Right lobe of liver (tissue), 6 donors: ENCODE results near the gene NRXN3. TPM values are rescaled to one million over a fixed set of nuclear protein-coding genes. Genes with fewer than 3 reads are reported as not detected.

Source experiments
- ATAC-seq, 4 donors: fragments of 200-7000 bp; cut with Tn5 transposase; one replicate each; pipeline ENCODE4 v1.9.1; 2020; ENCODE audit warnings: mild to moderate bottlenecking in 4 of 4, moderate library complexity in 4 of 4
- DNase-seq, 3 donors: peaks; one replicate each; pipeline ENCODE4 v3.0.0-alpha.2; 2020
- H3K27ac ChIP-seq, 3 donors: fragments of 200-600 bp; one replicate each; pipeline ENCODE4 v1.8.0; 2022
- H3K27me3 ChIP-seq, 2 donors: fragments of 200-600 bp; one replicate each; pipeline ENCODE4 v1.8.0; 2022
- H3K36me3 ChIP-seq, 4 donors: fragments of 200-600 bp; sonication (generic) in 1 of 4; one replicate each; pipeline versions ENCODE4 v1.5.1 to v1.8.0; 2017 to 2022; ENCODE audit warnings: control low read depth in 1 of 4
- H3K4me1 ChIP-seq, 4 donors: fragments of 200-600 bp; sonication (generic) in 1 of 4; one replicate each; pipeline versions ENCODE4 v1.5.1 to v1.8.0; 2017 to 2022; ENCODE audit warnings: control low read depth in 1 of 4
- H3K4me3 ChIP-seq, 3 donors: fragments of 200-600 bp; one replicate each; pipeline ENCODE4 v1.8.0; 2022
- H3K9me3 ChIP-seq, 4 donors: fragments of 200-600 bp; sonication (generic) in 1 of 4; one replicate each; pipeline versions ENCODE4 v1.5.1 to v1.8.0; 2017 to 2022; ENCODE audit warnings: control low read depth in 1 of 4
- CTCF ChIP-seq, 4 donors: fragments of 200-600 bp in 3 of 4; fragments of 450-650 bp in 1 of 4; IDR thresholded peaks; one replicate each; pipeline versions ENCODE4 v1.5.1 to v1.8.0; 2016 to 2022; ENCODE audit warnings: antibody characterized with exemption in 4 of 4, mild to moderate bottlenecking in 2 of 4
- POLR2A ChIP-seq: fragments of 450-650 bp; IDR thresholded peaks from one replicate; pipeline ENCODE4 v1.6.1; 2017; ENCODE audit warnings: antibody characterized with exemption, mild to moderate bottlenecking
- WGBS: methylation state at CpG from one replicate; pipeline ENCODE4 v1.1.6; 2018; ENCODE audit warnings: low coverage, low lambda C conversion rate; ENCODE audit not compliant: insufficient coverage; ENCODE audit errors: missing lambda C conversion rate; 5-methylcytosine and 5-hydroxymethylcytosine counted together
- intact Hi-C, 2 donors: fragments of 100-400 bp; cut with DNase I; formaldehyde crosslinking; loops; one replicate each; pipeline versions ENCODE4 v1.11.2 to v1.14.1; 2022
- total RNA-seq, 6 experiments: library from RNA; depleted of rRNA in 2 of 6; stranded (reverse); fragments of >200 nt in 2 of 6; fragmentation: NEBNext Ultra II Directional in 3 of 6; extraction: Animal tissue kit (Norgen Biotek cat#: 25700) in 3 of 6; gene quantifications; one replicate each; pipeline versions ENCODE4 v1.1.0 to v1.2.4, GENCODE V29; 2016 to 2023
- donor health status: DM: no; HTN: yes; CAD: no.
- donor health status: DM: no; HTN: no; CAD: no.
- donor health status: DM: no; HTN: no; CAD: no.
- donor health status: DM: no; HTN: yes; CAD: no.
- donor health status: DM: no; HTN: yes; CAD: no.

NRXN3 gene
- total RNA-seq, 6 experiments from 2014 or later: 0.06 to 0.51 (median 0.23) TPM; not detected in 1

GRCh38 chr14:79137836-79138235 lies 967.7 kb downstream of the NRXN3 start:
- H3K27ac ChIP-seq: no peak overlapping the region
- DNase-seq: no peak
- intact Hi-C loops: no loop called here
- H3K27me3 ChIP-seq: no peaks in the 10 kb centered on the region
- no peaks in the 10 kb centered on the region for H3K9me3 ChIP-seq
- H3K4me3 ChIP-seq: no peak overlapping the region
- TF ChIP-seq CTCF (IDR thresholded peaks at IDR 0.05): no peak
- TF ChIP-seq POLR2A: no peak
- WGBS: 34% methylated on average over 3 of the region's 3 CpGs
- ATAC-seq: no peak
- no peaks in the 10 kb centered on the region for H3K36me3 ChIP-seq
- H3K4me1 ChIP-seq: no peaks in the 10 kb centered on the region

- DNase-seq: no peak
- no peak for ATAC-seq
- Histone ChIP-seq H3K36me3 (no peaks in the 10 kb centered on the region), H3K9me3 (no peaks in the 10 kb centered on the region), H3K4me3 (no peak overlapping the region), H3K27me3 (no peaks in the 10 kb centered on the region), H3K27ac (no peak overlapping the region), H3K4me1 (no peaks in the 10 kb centered on the region)
- TF ChIP-seq POLR2A: no peak
- no peak for TF ChIP-seq CTCF (IDR thresholded peaks at IDR 0.05)
- 58% methylated on average over 3 of the region's 3 CpGs for WGBS
- intact Hi-C loops: no loop called here
Measured at GRCh38 chr14:79144896-79145295, 974.7 kb downstream of the NRXN3 start.

- no peaks in the 10 kb centered on the region for H3K36me3 ChIP-seq
- TF ChIP-seq CTCF (IDR thresholded peaks at IDR 0.05) (no peak), POLR2A (no peak)
- DNase-seq (no peak), ATAC-seq (no peak)
- no peak overlapping the region for H3K4me3 ChIP-seq
- H3K4me1 ChIP-seq: no peaks in the 10 kb centered on the region
- no peaks in the 10 kb centered on the region for H3K9me3 ChIP-seq
- intact Hi-C loops: no loop called here
- 54% methylated on average over 1 of the region's 1 CpG for WGBS
- no peak overlapping the region for H3K27ac ChIP-seq
- no peaks in the 10 kb centered on the region for H3K27me3 ChIP-seq
Measured at GRCh38 chr14:79150226-79150625, 980.1 kb downstream of the NRXN3 start.

- Histone ChIP-seq H3K27ac (no peak overlapping the region), H3K9me3 (no peaks in the 10 kb centered on the region), H3K36me3 (no peaks in the 10 kb centered on the region), H3K4me3 (no peak overlapping the region), H3K4me1 (no peaks in the 10 kb centered on the region), H3K27me3 (no peaks in the 10 kb centered on the region)
- DNase-seq: no peak
- intact Hi-C loops: no loop called here
- TF ChIP-seq POLR2A: no peak
- TF ChIP-seq CTCF (IDR thresholded peaks at IDR 0.05): no peak
- no peak for ATAC-seq
Measured at GRCh38 chr14:79157369-79157768, 987.2 kb downstream of the NRXN3 start.

GRCh38 chr14:79161571-79161970 lies 991.4 kb downstream of the NRXN3 start:
- ATAC-seq (no peak), DNase-seq (no peak)
- Histone ChIP-seq H3K4me1 (no peaks in the 10 kb centered on the region), H3K4me3 (no peak overlapping the region), H3K9me3 (no peaks in the 10 kb centered on the region), H3K27me3 (no peaks in the 10 kb centered on the region), H3K36me3 (no peaks in the 10 kb centered on the region), H3K27ac (no peak overlapping the region)
- no peak for TF ChIP-seq POLR2A
- TF ChIP-seq CTCF (IDR thresholded peaks at IDR 0.05): no peak
- intact Hi-C loops: no loop called here
- 24% methylated on average over 7 of the region's 7 CpGs for WGBS
